ENCODE measurements around the gene PIK3R4.
A peak's percentile ranks its signal among the peaks of the same experiment; 100 is the strongest.

Gene PIK3R4

DNA sequence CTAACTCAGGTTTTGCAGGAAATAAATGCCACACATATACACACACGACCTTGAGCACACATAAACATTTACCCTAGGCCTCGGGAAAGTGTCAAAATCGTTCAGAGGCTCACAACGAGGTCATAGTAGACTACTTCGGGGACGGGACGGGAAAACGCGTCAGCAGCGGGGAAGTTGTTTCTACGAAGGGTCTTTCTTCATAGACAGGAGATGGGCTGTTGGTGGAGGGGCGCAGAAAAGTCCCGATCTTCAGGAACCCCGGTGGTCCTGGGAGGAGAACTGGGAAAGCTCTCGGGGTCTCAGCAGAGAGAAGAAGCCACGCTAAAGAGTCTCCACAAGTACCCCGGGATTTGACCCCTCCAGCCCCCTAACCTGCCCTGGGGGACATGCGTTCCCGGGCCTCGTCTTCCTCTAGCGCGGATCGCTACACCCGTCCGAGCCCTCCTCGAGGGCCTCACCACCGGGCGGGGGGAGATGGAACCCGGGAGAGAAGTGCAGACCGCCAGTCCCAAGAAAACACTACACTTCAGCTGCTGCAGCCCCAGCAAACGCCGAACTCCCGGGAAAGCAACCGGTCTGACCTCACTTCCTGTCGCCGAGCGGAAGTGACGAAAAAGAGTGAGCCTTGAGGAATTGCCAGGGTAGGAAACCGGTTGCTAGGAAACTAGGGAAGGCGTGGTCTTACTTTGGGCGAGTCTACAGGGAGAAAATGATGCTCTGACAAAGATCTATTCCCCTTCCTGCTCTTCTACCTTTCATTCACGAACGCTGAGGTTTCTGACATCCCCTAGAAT, at the start of gene PIK3R4:
PIK3R4 (minus strand) TSS at position 584 of the 794 bp plus-strand sequence. CDS start 1,611 bp downstream, outside the sequence.
- DNase-seq, result peak; percentile 96

DNA sequence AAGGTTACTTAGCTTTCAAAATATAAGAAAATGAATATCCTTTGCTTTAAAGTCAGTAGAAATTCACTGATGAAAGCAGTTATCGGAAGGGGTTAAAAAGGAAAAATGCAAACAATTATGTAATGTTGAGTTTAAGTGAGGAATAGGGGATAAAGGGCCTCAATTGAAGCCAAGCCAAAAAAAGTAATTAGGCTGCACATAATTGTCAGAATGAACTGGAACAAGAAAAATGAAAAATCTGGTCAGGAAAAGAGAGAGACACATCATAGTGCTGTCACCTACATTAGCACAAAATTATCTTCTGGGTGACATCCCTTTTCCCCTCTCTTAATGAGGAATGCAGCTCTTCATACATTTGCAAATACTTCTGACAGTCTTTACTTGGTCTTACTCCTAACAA, 48.8 kb upstream of the PIK3R4 start:
- DNase-seq, result no peak

DNA sequence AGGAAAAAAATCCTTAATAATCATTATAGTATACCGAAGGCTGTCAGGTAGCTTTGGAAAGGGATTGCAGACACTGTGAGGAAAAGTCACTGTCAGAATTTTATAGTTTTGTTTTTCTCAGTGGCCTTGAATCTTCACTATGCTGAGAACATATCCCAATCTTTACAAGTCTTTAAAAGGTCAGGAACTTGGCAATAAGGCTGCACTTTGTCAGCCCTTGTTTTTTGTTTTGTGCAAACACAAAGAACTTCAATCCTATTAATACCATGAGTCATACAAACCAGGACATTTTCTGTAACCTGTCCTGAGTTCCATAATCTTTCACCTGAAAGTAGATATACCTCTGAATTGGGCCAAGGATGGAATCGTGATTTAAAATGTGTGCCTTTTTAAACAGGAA, 45.6 kb upstream of the PIK3R4 start:
- DNase-seq, result no peak

DNA sequence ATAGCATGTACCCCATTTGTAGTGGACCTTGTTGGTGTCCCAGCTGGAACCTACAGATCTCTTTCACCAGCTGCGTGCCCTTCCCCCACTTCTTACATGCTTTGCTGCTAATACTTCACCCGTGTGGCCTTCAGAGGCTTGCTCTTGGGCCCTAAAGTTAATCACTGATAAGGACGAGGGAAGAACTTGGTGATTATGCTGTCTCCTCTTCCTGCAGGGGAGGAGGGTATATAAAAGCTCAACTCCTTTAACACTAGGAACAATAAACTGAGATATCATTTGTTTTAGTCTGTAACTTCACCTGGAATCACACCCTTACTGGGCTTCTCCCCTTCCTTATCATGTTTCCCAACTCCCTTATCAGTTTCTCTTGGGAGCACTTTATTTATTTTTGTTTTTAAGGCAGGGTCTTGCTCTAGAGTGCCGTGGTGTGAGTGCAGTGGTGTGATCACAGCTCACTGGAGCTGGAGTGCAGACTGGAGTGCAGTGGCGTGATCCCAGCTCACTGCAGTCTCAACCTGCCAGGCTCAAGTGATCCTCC, 43.2 kb upstream of the PIK3R4 start:
- no peak for DNase-seq

DNA sequence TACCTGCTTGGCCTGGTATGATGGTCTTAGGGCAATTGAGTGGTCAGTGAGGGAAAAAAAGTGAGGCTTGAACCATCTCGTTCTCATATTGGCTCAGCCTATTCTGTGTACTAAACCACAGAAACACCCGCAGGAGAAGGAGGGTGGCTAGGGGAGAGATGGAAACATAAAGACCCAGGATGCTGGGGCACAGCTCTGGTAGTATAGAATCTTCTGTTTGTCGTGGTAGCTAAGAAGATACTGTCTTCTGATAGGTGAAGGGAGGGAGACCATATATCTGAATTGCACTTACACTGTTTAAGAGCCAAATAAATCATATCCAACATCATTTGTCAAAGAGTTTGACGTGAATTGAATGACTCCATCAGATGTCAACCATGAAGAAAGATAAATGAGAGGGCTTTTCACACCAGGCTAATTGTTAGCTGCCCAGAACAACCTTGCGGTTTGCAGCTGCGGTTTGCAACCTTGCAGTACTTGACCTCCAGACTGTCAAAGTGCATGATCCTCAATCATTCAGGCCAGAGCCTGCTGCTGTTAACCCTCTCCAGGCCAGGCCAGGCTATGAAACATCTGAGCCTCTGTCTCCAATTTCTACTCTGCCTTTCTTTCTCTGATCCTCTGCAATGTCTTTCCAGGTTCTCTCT, 40.9 kb upstream of the PIK3R4 start:
- DNase-seq, result no peak

DNA sequence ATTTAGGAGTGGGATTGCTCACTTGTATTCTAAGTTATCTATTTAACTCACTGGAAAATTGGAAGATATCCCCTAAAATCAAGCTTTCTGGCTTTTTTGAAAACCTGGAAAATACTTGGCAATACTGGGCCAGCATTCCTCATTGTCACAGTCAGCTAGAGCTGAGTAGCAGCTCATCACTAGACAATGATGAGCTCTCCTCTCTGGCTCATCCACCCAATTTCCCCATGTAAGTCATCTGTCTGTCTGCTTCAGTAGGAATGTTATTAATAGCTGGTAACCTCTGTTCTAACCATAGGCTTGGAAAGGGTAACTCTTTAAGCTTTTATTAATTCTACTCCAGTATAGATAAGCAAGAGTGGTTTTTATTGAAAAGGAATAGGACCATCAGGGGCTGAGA, 39.7 kb upstream of the PIK3R4 start:
- DNase-seq, result no peak

DNA sequence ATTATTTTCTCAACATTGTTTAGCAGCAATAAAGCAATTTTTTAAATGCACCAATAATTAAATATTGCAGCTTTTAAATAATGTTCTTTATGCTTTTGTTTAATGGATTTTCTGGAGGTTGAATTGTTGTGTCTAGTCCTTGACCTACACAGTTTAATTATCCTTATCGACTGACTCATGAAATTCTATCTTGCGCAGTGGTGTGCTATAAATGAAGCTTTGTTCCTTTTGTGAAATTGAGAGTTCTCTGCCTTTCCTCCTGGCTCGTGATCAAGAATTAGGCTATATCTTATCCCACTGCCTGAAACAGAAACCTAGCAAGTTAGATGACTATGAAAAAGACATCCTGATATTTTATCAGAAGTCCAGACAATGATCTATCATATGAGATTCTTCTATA, 37.0 kb upstream of the PIK3R4 start:
- DNase-seq, result no peak

DNA sequence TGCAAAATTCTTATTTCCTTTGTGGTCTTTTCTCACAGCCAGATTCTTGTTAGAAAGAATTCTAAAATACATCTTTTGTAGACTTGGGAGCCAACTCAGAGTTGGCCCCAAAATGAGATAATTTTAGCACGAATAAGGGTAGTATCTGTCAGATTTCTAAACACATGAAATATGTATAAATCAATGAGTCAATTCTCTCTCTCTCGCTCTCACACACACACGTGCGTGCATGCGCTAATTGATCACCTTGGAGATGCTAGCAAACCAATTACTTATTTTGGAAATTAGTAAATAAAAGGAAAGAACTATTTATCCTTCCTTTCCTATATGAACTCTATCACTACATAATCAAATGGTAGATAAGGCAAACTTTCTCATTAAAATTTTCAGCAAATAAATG, 32.9 kb upstream of the PIK3R4 start:
- DNase-seq, result no peak

DNA sequence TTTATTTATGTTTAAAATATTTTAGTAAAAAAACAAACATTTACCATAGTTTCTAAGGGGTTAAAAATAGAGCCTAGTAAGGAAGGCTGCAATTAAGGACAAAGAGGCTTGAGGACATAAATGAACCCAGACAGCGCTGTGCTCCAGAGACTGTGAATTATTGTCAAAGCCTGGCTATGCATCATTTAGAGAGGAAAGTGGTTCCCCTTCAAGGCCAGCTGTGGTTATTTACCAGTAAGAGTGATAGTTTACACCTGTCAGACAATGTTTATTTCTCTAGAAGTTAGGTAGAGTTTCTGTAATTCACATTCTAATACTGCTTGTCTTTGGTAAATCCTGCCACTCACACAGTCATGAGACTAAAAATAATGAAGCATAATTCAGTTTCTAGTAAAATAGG, 32.4 kb upstream of the PIK3R4 start:
- DNase-seq, result no peak

DNA sequence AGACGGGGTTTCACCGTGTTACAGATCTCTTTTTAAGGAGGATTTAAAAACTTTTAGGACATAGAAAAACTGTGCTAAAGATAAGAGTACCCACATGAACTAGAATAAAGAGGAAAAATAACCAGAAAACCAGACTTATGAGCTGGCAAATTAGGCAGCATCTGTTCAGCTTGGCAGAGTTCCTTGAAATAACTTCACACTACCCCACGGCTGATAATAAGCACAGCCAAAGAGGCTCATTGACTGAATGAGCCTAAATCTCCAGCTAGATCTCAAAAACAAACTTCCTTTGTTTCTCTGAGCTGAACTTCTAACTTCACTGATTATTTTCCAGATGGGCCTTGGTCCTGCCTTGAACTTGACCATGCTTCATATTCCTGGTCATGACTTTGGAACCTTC, 26.7 kb upstream of the PIK3R4 start:
- no peak for DNase-seq

DNA sequence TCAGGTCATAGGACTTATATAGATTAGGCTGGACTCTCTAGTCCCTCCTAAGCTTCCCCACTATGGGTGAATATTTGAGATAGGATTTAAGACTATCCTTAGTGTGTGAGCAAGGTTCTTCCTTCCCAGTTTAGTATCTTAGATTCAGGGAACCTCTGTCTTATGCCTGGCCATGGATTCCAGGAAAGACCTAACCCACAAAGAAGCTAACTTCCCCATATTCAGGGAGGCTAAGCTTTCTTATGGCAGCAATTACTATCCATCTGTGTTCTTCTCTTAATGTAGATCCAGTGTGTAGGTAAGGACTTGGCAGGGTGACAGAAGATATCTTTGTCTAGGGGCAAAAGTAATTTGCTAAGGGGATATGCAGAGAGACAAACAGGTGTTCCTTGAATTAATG, 25.5 kb upstream of the PIK3R4 start:
- no peak for DNase-seq

DNA sequence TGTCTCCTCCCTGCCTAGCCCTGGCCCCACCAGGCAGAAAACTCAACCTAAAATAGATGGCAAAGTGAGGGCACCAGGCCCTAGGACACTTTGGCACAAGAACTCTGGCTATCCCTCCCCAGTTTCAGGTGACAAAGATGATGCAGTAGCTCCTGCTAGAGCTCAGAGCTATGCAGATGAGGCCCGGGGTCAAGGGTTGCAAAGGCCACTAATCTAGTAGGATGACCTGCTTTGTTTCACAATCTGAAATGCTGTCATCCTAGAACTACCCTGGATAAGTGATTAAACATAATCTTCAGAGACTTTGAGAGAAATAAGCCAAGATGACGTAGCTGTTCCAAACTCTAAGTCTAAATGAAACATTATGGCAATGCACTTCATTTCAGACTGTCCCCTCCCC, 24.0 kb upstream of the PIK3R4 start:
- DNase-seq, result no peak

DNA sequence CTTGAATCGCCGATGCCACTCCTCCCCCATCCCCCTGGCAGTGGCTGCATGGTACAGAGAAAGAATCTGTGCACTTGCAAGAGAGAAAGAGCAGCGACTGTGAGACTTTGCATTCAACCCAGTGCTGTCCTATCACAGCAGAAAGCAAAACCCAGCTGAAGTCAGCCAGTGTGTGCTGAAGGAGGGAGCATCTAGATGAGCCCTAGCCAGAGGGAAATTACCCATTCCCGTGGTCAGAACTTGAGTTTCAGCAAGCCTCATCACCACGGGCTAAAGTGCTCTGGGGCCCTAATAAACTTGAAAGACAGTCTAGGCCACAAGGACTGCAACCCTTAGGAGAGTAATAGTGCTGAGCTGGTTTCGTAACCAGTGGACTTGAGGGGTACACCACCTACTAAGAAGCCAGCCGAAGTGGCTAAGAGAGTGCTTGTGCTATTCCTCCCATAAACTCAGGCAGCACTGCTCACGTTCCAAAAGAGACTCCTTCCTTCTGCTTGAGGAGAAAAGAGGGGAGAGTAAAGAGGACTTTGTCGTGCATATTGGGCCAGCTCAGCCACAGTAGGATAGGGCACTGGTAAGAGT, 15.2 kb upstream of the PIK3R4 start:
- DNase-seq, result no peak

DNA sequence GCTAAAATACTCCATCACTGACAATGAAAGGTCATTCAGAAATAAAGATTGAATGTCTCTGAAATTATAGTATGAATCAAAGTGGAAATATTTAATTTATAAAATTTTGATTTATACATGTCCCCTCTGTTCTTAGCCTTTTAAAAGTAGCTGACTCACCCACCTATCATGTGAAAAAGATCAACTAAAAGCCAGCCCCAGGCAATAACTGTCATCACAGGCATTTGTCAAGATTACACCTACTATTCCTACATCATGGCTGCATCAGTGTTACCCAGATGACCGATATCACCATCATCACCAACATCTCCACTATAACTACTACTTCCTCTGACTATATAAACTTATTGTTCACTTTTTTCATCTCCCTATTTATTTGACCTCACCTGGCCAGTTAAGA, 14.3 kb upstream of the PIK3R4 start:
- no peak for DNase-seq

DNA sequence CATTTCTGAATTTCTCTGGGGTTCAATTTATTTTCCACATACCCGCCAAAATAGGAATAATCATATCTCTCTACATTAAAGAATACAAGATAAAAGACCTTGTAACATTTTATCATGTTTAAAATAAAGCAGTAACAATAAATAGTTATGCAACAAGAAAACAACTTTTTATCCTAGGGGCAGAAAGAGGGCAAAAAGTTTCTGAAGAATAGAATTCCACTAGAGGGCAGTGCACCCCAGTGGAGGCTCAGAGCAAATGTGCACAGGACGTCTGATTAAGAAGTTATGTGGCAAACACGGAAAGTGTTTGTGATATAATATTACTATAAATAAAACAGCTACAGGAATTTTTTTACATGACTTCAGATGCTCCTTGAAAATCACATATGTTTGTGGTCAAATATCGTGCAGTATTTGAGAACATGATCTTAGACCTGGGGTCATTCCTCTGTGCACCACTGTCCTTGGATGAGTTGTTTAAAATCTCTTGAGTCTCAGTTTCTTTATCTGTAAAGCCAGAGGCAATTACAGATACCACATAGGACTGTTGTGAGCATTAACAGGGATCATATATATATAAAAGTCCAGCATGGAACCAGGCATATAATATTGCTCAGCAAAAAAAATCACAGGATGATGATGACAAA, 13.2 kb upstream of the PIK3R4 start:
- DNase-seq, result peak; percentile 35

DNA sequence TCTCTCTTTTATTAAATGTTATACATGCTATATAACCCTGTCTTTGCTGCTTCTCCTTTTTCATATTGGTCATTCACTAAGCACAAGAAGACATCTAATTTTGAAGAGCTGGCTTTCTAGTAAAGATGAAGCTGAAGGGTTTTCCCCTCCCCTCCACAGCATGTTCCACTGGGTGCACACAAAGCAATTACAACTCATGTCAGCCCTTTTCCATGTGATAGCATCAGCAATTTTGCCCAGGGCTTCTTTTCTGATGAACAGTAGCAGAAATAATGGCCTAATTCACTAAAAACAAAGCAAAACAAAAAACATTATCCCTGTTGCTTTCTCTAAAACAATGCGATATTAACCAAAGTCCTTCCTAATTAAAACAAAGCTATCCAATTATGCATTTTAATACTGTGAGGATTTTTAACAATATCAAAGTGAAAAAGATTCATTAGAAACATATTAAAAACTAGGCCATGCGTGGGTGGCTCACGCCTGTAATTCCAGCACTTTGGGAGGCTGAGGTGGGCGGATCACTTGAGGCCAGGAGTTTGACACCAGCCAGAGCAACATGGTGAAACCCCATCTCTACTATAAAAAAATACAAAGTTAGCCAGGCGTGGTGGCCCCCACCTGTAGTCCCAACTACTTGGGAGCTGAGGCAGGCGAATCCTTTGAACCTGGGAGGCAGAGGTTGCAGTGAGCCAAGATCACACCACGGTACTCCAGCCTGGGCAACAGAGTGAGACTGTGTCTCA, 12.2 kb upstream of the PIK3R4 start:
- no peak for DNase-seq

DNA sequence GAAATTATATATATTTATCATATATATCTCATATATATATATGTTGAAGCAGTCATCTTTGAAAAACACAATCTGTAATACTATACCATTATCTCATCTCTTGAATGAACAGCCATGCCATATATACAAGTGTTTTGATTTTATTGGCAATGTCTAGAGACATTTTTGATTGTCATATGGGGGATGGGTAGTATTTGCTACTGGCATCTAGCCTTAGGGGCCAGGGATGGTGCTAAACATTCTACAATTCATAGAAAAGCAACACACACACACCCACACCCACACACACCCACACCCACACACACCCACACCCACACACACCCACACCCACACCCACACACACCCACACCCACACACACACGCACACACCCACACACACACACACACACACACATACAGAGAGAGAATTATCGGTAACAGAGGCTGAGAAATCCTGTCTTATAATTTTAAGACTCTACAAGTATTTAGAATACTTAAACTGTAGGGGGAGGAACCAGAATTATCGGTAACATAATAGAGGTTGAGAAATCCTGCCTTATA, 11.1 kb upstream of the PIK3R4 start:
- no peak for DNase-seq

DNA sequence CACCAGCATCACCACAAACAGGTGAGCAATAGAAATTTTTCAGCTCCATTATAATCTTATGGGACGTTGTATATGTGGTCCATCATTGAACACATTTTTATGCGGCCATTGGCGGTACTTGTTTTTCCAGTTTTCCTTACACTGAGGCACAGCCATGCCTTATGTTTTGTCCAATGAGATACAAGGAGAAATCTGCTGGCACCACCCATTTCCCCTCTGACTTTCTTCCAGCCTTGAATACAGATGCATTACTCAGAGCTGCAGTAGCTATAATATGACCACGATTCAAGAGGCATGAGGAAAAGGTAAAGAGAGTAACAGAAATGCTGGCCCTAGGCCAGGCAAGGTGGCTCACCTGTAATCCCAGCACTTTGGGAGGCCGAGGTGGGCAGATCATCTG, 9.0 kb upstream of the PIK3R4 start:
- no peak for DNase-seq

DNA sequence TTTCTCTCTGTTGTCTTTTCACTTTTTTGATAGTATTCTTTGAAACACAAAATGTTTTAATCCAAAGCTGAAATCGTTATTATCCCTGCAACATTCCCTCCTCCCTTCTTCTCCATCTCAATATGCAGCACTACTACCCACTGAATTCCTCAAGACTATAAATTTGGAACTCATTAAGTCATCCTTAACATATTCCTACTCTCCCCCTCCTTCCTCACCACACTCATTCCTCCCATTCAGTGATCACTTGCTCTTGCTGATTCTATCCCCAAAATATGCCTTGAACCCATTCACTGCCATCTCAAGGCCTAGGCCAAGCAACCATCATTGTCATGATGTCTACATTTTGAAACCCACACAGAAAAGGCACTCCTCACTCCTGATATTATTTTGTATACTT, 2.4 kb upstream of the PIK3R4 start:
- no peak for DNase-seq

DNA sequence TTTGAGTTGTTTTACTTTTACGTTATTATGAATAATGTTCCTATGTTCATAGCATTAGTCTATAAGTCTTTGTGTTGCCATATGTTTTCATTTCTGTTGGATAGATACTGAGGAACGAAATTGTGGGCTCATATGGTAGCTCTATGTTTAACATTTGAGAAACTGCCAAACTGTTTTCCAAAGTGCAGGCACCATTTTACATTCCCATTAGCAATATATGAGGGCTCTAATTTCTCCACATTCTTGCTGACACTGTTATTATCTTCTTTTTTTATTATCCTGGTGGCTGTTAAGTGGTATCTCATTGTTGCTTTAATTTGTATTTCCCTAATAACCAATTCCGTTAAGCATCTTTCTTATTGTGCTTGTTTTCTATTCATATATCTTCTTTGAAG, 1.8 kb upstream of the PIK3R4 start:
- DNase-seq, result no peak

DNA sequence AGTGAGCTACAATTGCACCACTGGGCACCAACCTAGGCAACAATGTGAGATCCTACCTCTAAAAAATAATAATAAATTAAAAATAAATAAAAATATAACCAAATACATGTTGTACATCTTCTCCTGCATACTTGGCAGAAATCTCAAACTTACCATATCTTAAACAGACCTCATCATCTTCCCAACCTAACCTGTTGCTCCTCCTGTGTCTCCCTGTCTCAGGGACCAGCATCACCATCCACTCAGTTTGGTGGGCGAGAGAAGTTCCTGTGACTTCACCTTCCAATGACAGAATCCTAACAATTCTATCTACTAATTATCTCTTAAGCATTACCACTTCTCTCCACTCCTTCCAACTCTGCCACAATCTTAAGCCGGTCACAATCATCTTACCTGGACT, 3.3 kb downstream of the PIK3R4 start:
- DNase-seq, result no peak

DNA sequence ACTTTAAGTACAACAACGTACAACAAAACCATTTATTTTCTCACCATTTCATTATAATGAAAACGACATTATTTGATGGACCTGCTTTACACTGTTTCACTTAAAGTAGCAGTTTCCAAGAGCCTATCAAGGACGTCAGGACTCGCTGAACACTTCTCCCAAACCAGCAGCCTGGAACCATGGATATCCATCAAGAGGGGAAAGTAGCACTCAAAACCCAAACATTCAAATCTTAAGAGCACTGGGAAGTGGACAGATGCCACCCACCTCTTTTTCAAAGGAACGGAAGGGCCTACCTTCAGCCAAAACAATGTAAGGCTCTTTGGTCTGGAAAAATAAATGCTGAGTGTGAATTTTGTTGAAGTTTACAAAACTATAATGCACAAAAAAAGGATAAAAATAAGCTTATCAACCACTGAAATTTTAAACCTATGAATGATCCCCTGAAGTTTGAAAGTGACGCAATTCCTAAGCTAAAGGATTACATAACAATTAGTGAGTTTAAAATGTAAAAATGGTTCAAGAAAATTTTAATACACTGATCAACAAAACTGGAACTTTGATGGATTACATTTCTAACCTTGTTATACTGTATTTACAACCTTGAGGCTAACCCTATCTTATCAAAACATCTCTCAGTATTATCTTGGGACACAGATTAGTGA, 4.6 kb downstream of the PIK3R4 start:
- DNase-seq, result no peak

All from activated T-cell treated with anti-CD3 and anti-CD28 coated beads for 4 hours (primary cell).